HCT116 (cell line): ENCODE measurements around the gene CENPK. TPM values are rescaled to one million over a fixed set of nuclear protein-coding genes. Genes with fewer than 3 reads are reported as not detected.

Source experiments
- ATAC-seq: fragments of 200-7000 bp; cut with Tn5 transposase; 2 replicates; pipeline ENCODE4 v1.9.1; 2020; ENCODE audit warnings: mild to moderate bottlenecking, moderate library complexity
- BruUV-seq: library from RNA; stranded (reverse); fragments of 400-500 nt; replicated peaks from 2 replicates; lab custom pipeline; 2021; lab: Mats Ljungman, UMichigan
- CTCF ChIA-PET: fragments of 300-600 bp; sonication (Branson Sonifier 250); formaldehyde crosslinking; loops from one replicate; lab custom pipeline; 2021; ENCODE audit warnings: antibody characterized with exemption; lab: Charles Lee
- POLR2A ChIA-PET: fragments of 300-600, 350-600 bp; sonication (Branson Sonifier 250); formaldehyde crosslinking; loops from one replicate; lab custom pipeline; 2021; ENCODE audit warnings: antibody characterized with exemption; lab: Charles Lee
- RAD21 ChIA-PET, 2 experiments: fragments of 300-600 bp; sonication (Branson Sonifier 250); formaldehyde crosslinking; loops; one replicate each; lab custom pipeline; 2023; ENCODE audit warnings: low total read pairs in 2 of 2; ENCODE audit not compliant: uncharacterized antibody in 2 of 2, unreplicated experiment in 2 of 2, low non-redundant PET in 1 of 2; lab: Charles Lee
- DNase-seq: peaks from one replicate; pipeline ENCODE4 v3.0.0-alpha.2; 2010; ENCODE audit warnings: low read depth, low spot score
- H2AFZ ChIP-seq: fragments of 200-600 bp; shearing (Covaris generic), sonication (generic); 2 replicates; pipeline ENCODE4 v1.6.1; 2017; ENCODE audit warnings: low read depth, mixed run types, mixed read lengths, antibody characterized with exemption, low read length; ENCODE audit not compliant: poor library complexity, severe bottlenecking
- H3K27ac ChIP-seq: 2 replicates; pipeline ENCODE4 v1.5.1; 2012; ENCODE audit warnings: low read depth, low read length
- H3K27me3 ChIP-seq: fragments of 200-600 bp; sonication (generic); 2 replicates; pipeline ENCODE4 v1.6.1; 2016; ENCODE audit warnings: mixed run types, low read length, mixed read lengths; ENCODE audit not compliant: insufficient read depth
- H3K36me3 ChIP-seq, 2 experiments: fragments of 200-500 bp in 1 of 2; fragments of 200-600 bp in 1 of 2; sonication (Bioruptor generic) in 1 of 2; sonication (generic) in 1 of 2; 2 replicates each; pipeline versions ENCODE4 v1.5.1 to v1.6.1; 2014 to 2016; ENCODE audit warnings: low read length in 2 of 2, inconsistent platforms in 1 of 2, mixed read lengths in 1 of 2, mixed run types in 1 of 2; ENCODE audit not compliant: insufficient read depth in 2 of 2, control insufficient read depth in 1 of 2
- H3K4me1 ChIP-seq, 2 experiments: fragments of 200-600 bp in 1 of 2; sonication (generic) in 1 of 2; 2 replicates each; pipeline versions ENCODE4 v1.5.1 to v1.6.1; 2012 to 2017; ENCODE audit warnings: low read length in 2 of 2, inconsistent platforms in 1 of 2, mild to moderate bottlenecking in 1 of 2, mixed read lengths in 1 of 2, mixed run types in 1 of 2, moderate library complexity in 1 of 2; ENCODE audit not compliant: insufficient read depth in 2 of 2, control insufficient read depth in 1 of 2
- H3K4me2 ChIP-seq: fragments of 200-600 bp; sonication (generic); 2 replicates; pipeline ENCODE4 v1.6.1; 2017; ENCODE audit warnings: mixed run types, low read length, mixed read lengths
- H3K4me3 ChIP-seq, 2 experiments: fragments of 200-600 bp in 1 of 2; sonication (generic) in 1 of 2; replicated peaks in 1 of 2; 2 replicates each; pipeline ENCODE4 v1.5.1; 2011 to 2016; ENCODE audit warnings: low read length in 2 of 2, control low read depth in 1 of 2, low read depth in 1 of 2, mild to moderate bottlenecking in 1 of 2, mixed read lengths in 1 of 2, mixed run types in 1 of 2
- H3K79me2 ChIP-seq: fragments of 200-600 bp; sonication (generic); 2 replicates; pipeline ENCODE4 v1.6.1; 2017; ENCODE audit warnings: mild to moderate bottlenecking, mixed run types, low read length, moderate library complexity, mixed read lengths; ENCODE audit not compliant: insufficient read depth
- H3K9ac ChIP-seq: fragments of 200-600 bp; sonication (generic); 2 replicates; pipeline ENCODE4 v1.6.1; 2016; ENCODE audit warnings: low read length, mixed read lengths
- H3K9me2 ChIP-seq: fragments of 200-600 bp; sonication (generic), shearing (Covaris generic); 2 replicates; pipeline ENCODE4 v1.6.1; 2017; ENCODE audit warnings: mixed run types, mild to moderate bottlenecking, moderate library complexity; ENCODE audit not compliant: insufficient read depth
- H3K9me3 ChIP-seq, 2 experiments: fragments of 200-500 bp in 1 of 2; fragments of 200-600 bp in 1 of 2; sonication (Bioruptor generic) in 1 of 2; sonication (generic) in 1 of 2; 2 replicates each; pipeline ENCODE4 v1.6.1; 2014 to 2017; ENCODE audit warnings: low read length in 2 of 2, mixed read lengths in 2 of 2, inconsistent platforms in 1 of 2, low read depth in 1 of 2, mild to moderate bottlenecking in 1 of 2, mixed run types in 1 of 2, moderate library complexity in 1 of 2; ENCODE audit not compliant: control insufficient read depth in 1 of 2, insufficient read depth in 1 of 2
- H4K20me1 ChIP-seq: fragments of 200-600 bp; sonication (generic), shearing (Covaris generic); 2 replicates; pipeline ENCODE4 v1.6.1; 2017; ENCODE audit warnings: mixed run types, mild to moderate bottlenecking, moderate library complexity; ENCODE audit not compliant: insufficient read depth
- CEBPB ChIP-seq: IDR thresholded peaks from 2 replicates; pipeline ENCODE4 v1.6.1; 2012; ENCODE audit warnings: low read depth
- EGR1 ChIP-seq: IDR thresholded peaks from 2 replicates; pipeline ENCODE4 v1.6.1; 2012; ENCODE audit warnings: low read depth
- ELF1 ChIP-seq: IDR thresholded peaks from 2 replicates; pipeline ENCODE4 v1.6.1; 2012; ENCODE audit warnings: low read depth, borderline replicate concordance
- EZH2 ChIP-seq: fragments of 200-600 bp; sonication (generic); IDR thresholded peaks from 2 replicates; pipeline ENCODE4 v1.6.1; 2017; ENCODE audit warnings: antibody characterized with exemption, mixed run types
- EZH2phosphoT487 ChIP-seq: fragments of 200-600 bp; IDR thresholded peaks from 2 replicates; pipeline ENCODE4 v1.6.1; 2018; ENCODE audit warnings: antibody characterized with exemption, borderline replicate concordance
- FOSL1 ChIP-seq: IDR thresholded peaks from 2 replicates; pipeline ENCODE4 v1.6.1; 2012; ENCODE audit warnings: low read depth
- POLR2A ChIP-seq: IDR thresholded peaks from 2 replicates; pipeline ENCODE4 v1.7.0; 2011; ENCODE audit warnings: borderline replicate concordance; ENCODE audit not compliant: insufficient read depth, insufficient read length; ENCODE audit errors: extremely low read depth
- SRF ChIP-seq: IDR thresholded peaks from 2 replicates; pipeline ENCODE4 v1.6.1; 2012; ENCODE audit warnings: low read depth
- TCF7L2 ChIP-seq: IDR thresholded peaks from 2 replicates; pipeline ENCODE4 v1.7.0; 2011; ENCODE audit warnings: borderline replicate concordance, inconsistent platforms; ENCODE audit not compliant: insufficient read depth, insufficient read length; ENCODE audit errors: extremely low read depth
- ZFX ChIP-seq: fragments of 450-650 bp; IDR thresholded peaks from 2 replicates; pipeline ENCODE4 v1.6.1; 2017
- intact Hi-C: fragments of 100-400 bp; cut with micrococcal nuclease; formaldehyde crosslinking; loops from 2 replicates; pipeline ENCODE4 v1.10.0; 2022
- total RNA-seq: library from RNA; stranded (reverse); gene quantifications from one replicate; pipeline ENCODE4 v1.2.1, GENCODE V29; 2021; ENCODE audit not compliant: unreplicated experiment
- TF ChIP-seq, protein P1 (sequence below): IDR thresholded peaks from 2 replicates; pipeline ENCODE4 v1.6.1; 2012
- TF ChIP-seq, protein P2 (sequence below): IDR thresholded peaks from 2 replicates; pipeline ENCODE4 v1.6.1; 2012

Gene CENPK
- total RNA-seq, 1 experiment from 2014 or later, result 21.4 TPM

DNA sequence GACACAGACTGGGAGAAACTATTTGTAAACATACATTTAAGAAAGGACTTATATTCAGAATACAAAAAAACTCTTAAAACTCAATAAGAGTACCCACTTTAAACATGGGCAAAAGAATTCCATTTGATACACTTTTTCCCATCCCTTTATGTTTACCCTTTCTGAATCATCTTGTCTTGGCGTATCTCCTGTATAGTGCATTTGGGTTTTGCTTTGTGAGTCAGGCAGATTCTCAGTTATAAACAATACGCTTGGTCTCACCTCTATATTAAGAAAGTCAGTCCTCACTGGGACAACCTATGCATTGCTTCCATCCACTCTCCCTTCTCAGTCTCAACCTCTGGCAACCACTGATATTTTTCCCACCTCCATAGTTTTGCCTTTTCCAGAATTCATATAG, 54.0 kb downstream of the CENPK start:
- DNase-seq (no peak), ATAC-seq (no peak)
- ChIA-PET CTCF (no interaction called here), POLR2A (interaction anchor here (0.6 kb wide), 1 partner anchor 94 kb away, joined by 3 read pairs; no protein-coding TSS in a partner anchor), RAD21 (no interaction called here)
- H3K9me3 ChIP-seq, result no peaks in the 10 kb centered on the region
- H3K4me2 ChIP-seq, result no peak overlapping the region
- 0 out of 2 replicates have a peak, but pooled peaks cover 3% of the 10 kb centered on the region for H3K9me2 ChIP-seq
- no peaks in the 10 kb centered on the region for H3K36me3 ChIP-seq
- intact Hi-C loops, result no loop called here
- no peaks in the 10 kb centered on the region for H3K4me1 ChIP-seq
- H2AFZ ChIP-seq, result no peak overlapping the region
- no peaks in the 10 kb centered on the region for H3K27me3 ChIP-seq
- H3K9ac ChIP-seq, result no peak overlapping the region
- no peak overlapping the region for H3K4me3 ChIP-seq
- TF ChIP-seq EZH2phosphoT487 (no peak), ZFX (no peak)
- H3K27ac ChIP-seq, result no peak overlapping the region
- no peaks in the 10 kb centered on the region for H3K79me2 ChIP-seq
- H4K20me1 ChIP-seq, result no peaks in the 10 kb centered on the region
- BruUV-seq, result no TSS peak

DNA sequence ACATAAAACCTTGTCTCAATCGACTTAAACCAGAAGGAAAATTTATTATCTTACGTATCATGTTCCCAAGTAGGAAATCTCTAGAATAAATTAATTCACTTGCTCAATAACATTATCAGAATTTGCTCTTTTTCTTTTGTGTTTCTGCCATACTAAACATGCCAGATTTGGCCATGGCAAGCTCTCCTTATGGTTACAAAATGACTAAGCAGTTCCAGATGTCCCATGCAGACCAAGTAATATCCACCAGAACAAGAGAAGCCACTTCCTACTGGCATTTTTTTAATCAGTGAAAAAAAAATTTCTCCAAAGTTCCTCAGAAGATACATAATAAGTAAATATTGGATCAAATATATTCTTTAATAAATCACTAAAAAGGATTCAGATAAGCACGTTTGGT, 56.0 kb downstream of the CENPK start:
- DNase-seq (no peak), ATAC-seq (no peak)
- no peaks in the 10 kb centered on the region for H3K79me2 ChIP-seq
- H3K4me1 ChIP-seq, result no peaks in the 10 kb centered on the region
- H3K27me3 ChIP-seq, result no peaks in the 10 kb centered on the region
- no peak overlapping the region for H2AFZ ChIP-seq
- BruUV-seq, result no TSS peak
- no peak for TF ChIP-seq TCF7L2
- no peak for TF ChIP-seq CEBPB
- no peak for TF ChIP-seq EZH2
- TF ChIP-seq FOSL1, result no peak
- no peak for TF ChIP-seq POLR2A
- TF ChIP-seq, protein P1, sequence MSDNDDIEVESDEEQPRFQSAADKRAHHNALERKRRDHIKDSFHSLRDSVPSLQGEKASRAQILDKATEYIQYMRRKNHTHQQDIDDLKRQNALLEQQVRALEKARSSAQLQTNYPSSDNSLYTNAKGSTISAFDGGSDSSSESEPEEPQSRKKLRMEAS, result no peak
- TF ChIP-seq, protein P2, sequence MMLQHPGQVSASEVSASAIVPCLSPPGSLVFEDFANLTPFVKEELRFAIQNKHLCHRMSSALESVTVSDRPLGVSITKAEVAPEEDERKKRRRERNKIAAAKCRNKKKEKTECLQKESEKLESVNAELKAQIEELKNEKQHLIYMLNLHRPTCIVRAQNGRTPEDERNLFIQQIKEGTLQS, result no peak
- TF ChIP-seq ELF1, result no peak
- no peak for TF ChIP-seq SRF
- no peak for TF ChIP-seq EGR1
- H3K36me3 ChIP-seq, result no peaks in the 10 kb centered on the region
- H3K27ac ChIP-seq, result no peak overlapping the region
- ChIA-PET RAD21 (no interaction called here), POLR2A (no interaction called here), CTCF (no interaction called here)
- no peaks in the 10 kb centered on the region for H4K20me1 ChIP-seq
- 0 out of 2 replicates have a peak, but pooled peaks cover 3% of the 10 kb centered on the region for H3K9me2 ChIP-seq
- H3K4me2 ChIP-seq, result no peak overlapping the region
- no peak overlapping the region for H3K9ac ChIP-seq
- intact Hi-C loops, result no loop called here
- no peak overlapping the region for H3K4me3 ChIP-seq
- H3K9me3 ChIP-seq, result no peaks in the 10 kb centered on the region
